GM21381 (cell line): ENCODE results near the gene SPSB4.
"Not testable (repeated sequence)": the region's sequence is repeated elsewhere in the genome, so short reads cannot be mapped to it uniquely, and the experiment has no call there.

Experiments
- ATAC-seq: cut with Tn5 transposase; IDR thresholded peaks from one replicate; pipeline ENCODE4 v1.9.1; 2021; ENCODE audit warnings: mild to moderate bottlenecking, moderate library complexity; ENCODE audit not compliant: unreplicated experiment

Gene SPSB4

GRCh38 chr3:141114179-141114745 is 63.1 kb downstream of the SPSB4 start:
- ATAC-seq = no peak

- no peak for ATAC-seq
Observed at GRCh38 chr3:141114816-141115460, 63.8 kb downstream of the SPSB4 start.

- ATAC-seq = no peak
Observed at GRCh38 chr3:141115789-141116541, 64.8 kb downstream of the SPSB4 start.

- ATAC-seq = no peak
Observed at GRCh38 chr3:141116721-141117120, 65.6 kb downstream of the SPSB4 start.

GRCh38 chr3:141117982-141118381 is 66.8 kb downstream of the SPSB4 start:
- ATAC-seq = not testable (repeated sequence)

GRCh38 chr3:141122455-141123030 is 71.4 kb downstream of the SPSB4 start:
- no peak for ATAC-seq

- no peak for ATAC-seq
Observed at GRCh38 chr3:141123677-141124410, 72.7 kb downstream of the SPSB4 start.

GRCh38 chr3:141124715-141125114 is 73.6 kb downstream of the SPSB4 start:
- no peak for ATAC-seq

- no peak for ATAC-seq
Observed at GRCh38 chr3:141125351-141125750, 74.2 kb downstream of the SPSB4 start.

GRCh38 chr3:141126661-141127343 is 75.7 kb downstream of the SPSB4 start:
- no peak for ATAC-seq

GRCh38 chr3:141127344-141128125 is 76.4 kb downstream of the SPSB4 start:
- ATAC-seq = no peak

- no peak for ATAC-seq
Observed at GRCh38 chr3:141128126-141128777, 77.1 kb downstream of the SPSB4 start.

GRCh38 chr3:141129049-141129448 is 77.9 kb downstream of the SPSB4 start:
- ATAC-seq = no peak

GRCh38 chr3:141129541-141130011 is 78.4 kb downstream of the SPSB4 start:
- ATAC-seq = no peak

- no peak for ATAC-seq
Observed at GRCh38 chr3:141143517-141143916, 92.4 kb downstream of the SPSB4 start.

- ATAC-seq = no peak
Observed at GRCh38 chr3:141146979-141147470, 95.9 kb downstream of the SPSB4 start.

GRCh38 chr3:141147657-141148056 is 96.5 kb downstream of the SPSB4 start:
- ATAC-seq = no peak

GRCh38 chr3:141148169-141148568 is 97.0 kb downstream of the SPSB4 start:
- ATAC-seq = no peak

GRCh38 chr3:141148770-141149169 is 97.6 kb downstream of the SPSB4 start:
- ATAC-seq = no peak
